OCI-LY7 (cell line): ENCODE results near the gene CACTIN. TPM values are rescaled to one million over a fixed set of nuclear protein-coding genes. Genes with fewer than 3 reads are reported as not detected.

ENCODE experiments used
- BruUV-seq: library from RNA; stranded (reverse); fragments of 400-500 nt; replicated peaks from 2 replicates; lab custom pipeline; 2021; lab: Mats Ljungman, UMichigan
- CTCF ChIA-PET: fragments of 300-600 bp; sonication (Branson Sonifier 250); formaldehyde crosslinking; loops from one replicate; lab custom pipeline; 2022; ENCODE audit warnings: antibody characterized with exemption; ENCODE audit not compliant: unreplicated experiment; lab: Charles Lee
- POLR2A ChIA-PET: fragments of 300-600 bp; sonication (Branson Sonifier 250); formaldehyde crosslinking; loops from one replicate; lab custom pipeline; 2022; ENCODE audit warnings: antibody characterized with exemption; lab: Charles Lee
- DNase-seq: peaks from one replicate; pipeline ENCODE4 v3.0.0-alpha.2; 2015; ENCODE audit warnings: low spot score
- H2AFZ ChIP-seq: fragments of 200-600 bp; sonication (generic), shearing (Covaris generic); 2 replicates; pipeline ENCODE4 v1.6.1; 2014; ENCODE audit warnings: mild to moderate bottlenecking, antibody characterized with exemption, low read length, moderate library complexity
- H3K27ac ChIP-seq: fragments of 200-600 bp; sonication (generic); 2 replicates; pipeline ENCODE4 v1.5.1; 2014; ENCODE audit warnings: mixed run types, low read depth, mild to moderate bottlenecking, moderate library complexity, low read length, inconsistent platforms; ENCODE audit not compliant: poor library complexity, severe bottlenecking
- H3K36me3 ChIP-seq: fragments of 200-600 bp; sonication (generic); 2 replicates; pipeline ENCODE4 v1.6.1; 2014; ENCODE audit warnings: mild to moderate bottlenecking, antibody characterized with exemption, low read length, moderate library complexity, mixed read lengths; ENCODE audit not compliant: insufficient read depth
- H3K4me1 ChIP-seq: fragments of 200-600 bp; sonication (generic); 2 replicates; pipeline ENCODE4 v1.5.1; 2014; ENCODE audit warnings: mild to moderate bottlenecking, low read length; ENCODE audit not compliant: insufficient read depth, poor library complexity, severe bottlenecking
- H3K4me2 ChIP-seq: fragments of 200-600 bp; sonication (generic); 2 replicates; pipeline ENCODE4 v1.6.1; 2014; ENCODE audit warnings: mild to moderate bottlenecking, low read length
- H3K4me3 ChIP-seq: fragments of 200-600 bp; sonication (generic); 2 replicates; pipeline ENCODE4 v1.5.1; 2014; ENCODE audit warnings: mild to moderate bottlenecking, low read depth, low read length; ENCODE audit not compliant: poor library complexity, severe bottlenecking
- H3K79me2 ChIP-seq: fragments of 200-600 bp; sonication (generic); 2 replicates; pipeline ENCODE4 v1.6.1; 2016; ENCODE audit warnings: low read depth, mild to moderate bottlenecking, low read length, moderate library complexity, mixed read lengths; ENCODE audit not compliant: insufficient read depth
- H3K9me2 ChIP-seq: fragments of 200-600 bp; sonication (generic); 2 replicates; pipeline ENCODE4 v1.6.1; 2016; ENCODE audit warnings: mild to moderate bottlenecking, low read length, mixed read lengths; ENCODE audit not compliant: insufficient read depth
- H3K9me3 ChIP-seq: fragments of 200-600 bp; sonication (generic); 2 replicates; pipeline ENCODE4 v1.6.1; 2014; ENCODE audit warnings: mild to moderate bottlenecking, mixed run types, low read length, mixed read lengths
- H4K20me1 ChIP-seq: fragments of 200-600 bp; sonication (generic); 2 replicates; pipeline ENCODE4 v1.6.1; 2014; ENCODE audit warnings: mild to moderate bottlenecking, antibody characterized with exemption, low read length, moderate library complexity, mixed read lengths; ENCODE audit not compliant: insufficient read depth
- CTCF ChIP-seq: fragments of 200-600 bp; sonication (generic); conservative IDR thresholded peaks from 2 replicates; pipeline ENCODE4 v1.5.1; 2014; ENCODE audit warnings: mild to moderate bottlenecking, antibody characterized with exemption, low read length, moderate library complexity, mixed read lengths
- EZH2phosphoT487 ChIP-seq: fragments of 200-600 bp; sonication (generic); IDR thresholded peaks from 2 replicates; pipeline ENCODE4 v1.6.1; 2018; ENCODE audit warnings: low read depth, borderline replicate concordance, mild to moderate bottlenecking, mixed run types, antibody characterized with exemption, low read length, moderate library complexity, mixed read lengths
- intact Hi-C: fragments of 100-400 bp; cut with micrococcal nuclease; formaldehyde crosslinking; loops from one replicate; pipeline ENCODE4 v1.10.0; 2022; ENCODE audit not compliant: unreplicated experiment
- total RNA-seq, 2 experiments: library from RNA; depleted of rRNA in 1 of 2; stranded (reverse); fragments of >200 nt in 1 of 2; shearing (Covaris generic) in 1 of 2; gene quantifications; 2 replicates each; pipeline ENCODE4 v1.2.3, GENCODE V29; 2014 to 2022

Gene CACTIN
- total RNA-seq, 2 experiments from 2014 or later, result 34.2 to 35.9 TPM

- H3K36me3 ChIP-seq, result peaks cover 8% of the 10 kb centered on the region
- no peaks in the 10 kb centered on the region for H4K20me1 ChIP-seq
- no TSS peak for BruUV-seq
- no peak overlapping the region for H3K4me2 ChIP-seq
- CTCF ChIA-PET, result no interaction called here
- no peak overlapping the region for H3K4me3 ChIP-seq
- TF ChIP-seq EZH2phosphoT487, result no peak
- TF ChIP-seq CTCF, result no peak
- POLR2A ChIA-PET, result no interaction called here
- no peak overlapping the region for H2AFZ ChIP-seq
- H3K27ac ChIP-seq, result no peak overlapping the region
- H3K79me2 ChIP-seq, result no peaks in the 10 kb centered on the region
- intact Hi-C loops, result no loop called here
- no peaks in the 10 kb centered on the region for H3K4me1 ChIP-seq
- DNase-seq, result no peak
- H3K9me2 ChIP-seq, result no peaks in the 10 kb centered on the region
- no peaks in the 10 kb centered on the region for H3K9me3 ChIP-seq
Observed at GRCh38 chr19:3655402-3656072, 28.9 kb upstream of the CACTIN start.

- Histone ChIP-seq H3K36me3 (peaks cover 8% of the 10 kb centered on the region), H3K4me3 (no peak overlapping the region), H3K4me2 (no peak overlapping the region), H4K20me1 (no peaks in the 10 kb centered on the region), H3K4me1 (no peaks in the 10 kb centered on the region), H2AFZ (no peak overlapping the region), H3K9me2 (no peaks in the 10 kb centered on the region), H3K27ac (no peak overlapping the region), H3K9me3 (no peaks in the 10 kb centered on the region), H3K79me2 (no peaks in the 10 kb centered on the region)
- no TSS peak for BruUV-seq
- TF ChIP-seq CTCF (peak; percentile 57), EZH2phosphoT487 (no peak)
- ChIA-PET POLR2A (no interaction called here), CTCF (interaction anchor here (0.6 to 0.7 kb wide), 2 partner anchors 7 to 32 kb away, joined by 3 read pairs; no protein-coding TSS in a partner anchor)
- DNase-seq, result peak; percentile 11
- intact Hi-C loops, result no loop called here
Observed at GRCh38 chr19:3653865-3654513, 27.4 kb upstream of the CACTIN start.
